Type B pancreatic cell (in vitro differentiated cells): ENCODE data around the gene HDAC9. TPM values are rescaled to one million over a fixed set of nuclear protein-coding genes. Genes with fewer than 3 reads are reported as not detected.

Experiments
- DNase-seq: peaks from one replicate; pipeline ENCODE4 v3.0.0; 2021; ENCODE audit warnings: mixed read lengths; ENCODE audit not compliant: unreplicated experiment; ENCODE audit errors: extremely low spot score
- H3K27ac Mint-ChIP-seq: 2 replicates; pipeline ENCODE4 v1.8.0; 2021; ENCODE audit warnings: mild to moderate bottlenecking, mixed read lengths
- H3K27me3 Mint-ChIP-seq: 2 replicates; pipeline ENCODE4 v1.8.0; 2021; ENCODE audit warnings: mixed read lengths
- H3K36me3 Mint-ChIP-seq: 2 replicates; pipeline ENCODE4 v1.8.0; 2021; ENCODE audit warnings: mixed read lengths
- H3K4me1 Mint-ChIP-seq: one replicate; pipeline ENCODE4 v1.8.0; 2021; ENCODE audit warnings: mixed read lengths; ENCODE audit not compliant: unreplicated experiment
- H3K4me3 Mint-ChIP-seq: 2 replicates; pipeline ENCODE4 v1.8.0; 2021; ENCODE audit warnings: mild to moderate bottlenecking, mixed read lengths
- H3K9me3 Mint-ChIP-seq: 2 replicates; pipeline ENCODE4 v1.8.0; 2021; ENCODE audit warnings: mixed read lengths
- CTCF ChIP-seq: fragments of 200-600 bp; sonication (generic); conservative IDR thresholded peaks from 2 replicates; pipeline ENCODE4 v1.5.0; 2021; ENCODE audit warnings: antibody characterized with exemption, mild to moderate bottlenecking
- long read RNA-seq: library from polyadenylated mRNA; unstranded; transcript quantifications from one replicate; pipeline ENCODE4 v2.0.0, GENCODE V29; 2020
- total RNA-seq: library from RNA; stranded (reverse); gene quantifications from 2 replicates; pipeline ENCODE4 v1.2.1, GENCODE V29; 2021; ENCODE audit warnings: low replicate concordance

The HDAC9 gene
- total RNA-seq = 6.8 and 8.9 TPM in 2 replicates
- long read RNA-seq, full-length matches to known transcripts = 2 of 11 reads
- long read RNA-seq, partial matches to known transcripts = 1 of 11 reads
- long read RNA-seq, other reads (novel, unspliced or antisense) = 8 of 11 reads

- Mint-ChIP-seq H3K9me3 (no peaks in the 10 kb centered on the region), H3K4me1 (peaks cover 26% of the 10 kb centered on the region), H3K4me3 (peak within 1 kb of the TSS; percentile 84), H3K27ac (peak within 1 kb of the TSS; percentile 23), H3K27me3 (peaks cover 6% of the 10 kb centered on the region), H3K36me3 (no peaks in the 10 kb centered on the region)
- no peak for TF ChIP-seq CTCF
- DNase-seq = no peak
Measured at GRCh38 chr7:18495412-18496340, at the start of gene HDAC9. HDAC9 (plus strand) TSS chr7:18495749; CDS start chr7:18496303, 554 bp downstream.

- Mint-ChIP-seq H3K36me3 (no peaks in the 10 kb centered on the region), H3K27ac (no peak overlapping the region), H3K4me3 (no peak overlapping the region), H3K27me3 (no peaks in the 10 kb centered on the region), H3K9me3 (no peaks in the 10 kb centered on the region), H3K4me1 (no peaks in the 10 kb centered on the region)
- no peak for TF ChIP-seq CTCF
- DNase-seq = no peak
Measured at GRCh38 chr7:18445916-18446520, 49.5 kb upstream of the HDAC9 start.

GRCh38 chr7:18450019-18450418, 45.5 kb upstream of the HDAC9 start:
- no peak overlapping the region for H3K27ac Mint-ChIP-seq
- H3K36me3 Mint-ChIP-seq = no peaks in the 10 kb centered on the region
- H3K9me3 Mint-ChIP-seq = peaks cover 4% of the 10 kb centered on the region
- DNase-seq = no peak
- no peaks in the 10 kb centered on the region for H3K4me1 Mint-ChIP-seq
- no peaks in the 10 kb centered on the region for H3K27me3 Mint-ChIP-seq
- no peak overlapping the region for H3K4me3 Mint-ChIP-seq
- no peak for TF ChIP-seq CTCF

GRCh38 chr7:18455606-18456005, 39.9 kb upstream of the HDAC9 start:
- Mint-ChIP-seq H3K27me3 (no peaks in the 10 kb centered on the region), H3K36me3 (no peaks in the 10 kb centered on the region), H3K9me3 (peaks cover 7% of the 10 kb centered on the region), H3K4me1 (peaks cover 4% of the 10 kb centered on the region), H3K4me3 (no peak overlapping the region), H3K27ac (no peak overlapping the region)
- DNase-seq = no peak
- no peak for TF ChIP-seq CTCF

GRCh38 chr7:18457832-18458231, 37.7 kb upstream of the HDAC9 start:
- H3K36me3 Mint-ChIP-seq = no peaks in the 10 kb centered on the region
- TF ChIP-seq CTCF = no peak
- peaks cover 4% of the 10 kb centered on the region for H3K9me3 Mint-ChIP-seq
- H3K4me1 Mint-ChIP-seq = peaks cover 4% of the 10 kb centered on the region
- DNase-seq = no peak
- no peaks in the 10 kb centered on the region for H3K27me3 Mint-ChIP-seq
- no peak overlapping the region for H3K27ac Mint-ChIP-seq
- no peak overlapping the region for H3K4me3 Mint-ChIP-seq
